ENCODE results near the gene CASP9. TPM values are rescaled to one million over a fixed set of nuclear protein-coding genes. Genes with fewer than 3 reads are reported as not detected.
"Not testable (repeated sequence)": the region's sequence is repeated elsewhere in the genome, so short reads cannot be mapped to it uniquely, and the experiment has no call there.

CASP9 gene
- total and polyA plus RNA-seq, 2 donors (not counting 1 experiment from before 2014, with no cell fraction given) = 5.6 to 6.4 TPM

GRCh38 chr1:15523104-15524020, 653 bp downstream of the CASP9 start:
- Histone ChIP-seq H4K20me1 (ENCODE audit: control insufficient read depth, extremely low read depth, insufficient read depth, low read length) (no peaks in the 10 kb centered on the region), H3K9me3 (ENCODE audit: control insufficient read depth, insufficient read depth, low read depth, low read length) (no peaks in the 10 kb centered on the region), H3K79me2 (ENCODE audit: control insufficient read depth, insufficient read depth, low read length) (peaks cover 11% of the 10 kb centered on the region), H3K36me3 (ENCODE audit: control insufficient read depth, insufficient read depth, low read length) (no peaks in the 10 kb centered on the region), H3K4me2 (ENCODE audit: extremely low read depth, insufficient read depth, low read length) (peak overlapping the region; percentile 81), H2AFZ (ENCODE audit: low read length) (peak overlapping the region; percentile 58), H3K27me3 (ENCODE audit: control insufficient read depth, insufficient read depth, low read length) (no peaks in the 10 kb centered on the region), H3K4me3 (replicated peaks in 1 of 4; ENCODE audit: control extremely low read depth in 1 of 4, insufficient read depth in 1 of 4, low read depth in 3 of 4, low read length in 4 of 4) (peak overlapping the region; percentile 65 to 86 (median 75)), H3K27ac (ENCODE audit: insufficient read depth, low read length) (peak overlapping the region; percentile 87), H3K9ac (ENCODE audit: insufficient read depth, low read length) (peak overlapping the region; percentile 79), H3K4me1 (ENCODE audit: control insufficient read depth, extremely low read depth, insufficient read depth, low read length) (peaks cover 17% of the 10 kb centered on the region)
- TF ChIP-seq EZH2 (IDR thresholded peaks at IDR 0.05; ENCODE audit: low read length, missing control alignments) = no peak
- no peak for TF ChIP-seq CTCF (conservative IDR thresholded peaks at IDR 0.05 in 1 of 2, IDR thresholded peaks at IDR 0.05 in 1 of 2; ENCODE audit: low read depth in 1 of 2, low read length in 2 of 2)
- DNase-seq (ENCODE audit: low read depth in 2 of 2) = peak in 1 of 2 donors; percentile 65

GRCh38 chr1:15522551-15522950, 1.5 kb downstream of the CASP9 start:
- H3K27ac ChIP-seq (ENCODE audit: insufficient read depth, low read length) = no peak overlapping the region
- TF ChIP-seq EZH2 (IDR thresholded peaks at IDR 0.05; ENCODE audit: low read length, missing control alignments) (no peak), CTCF (conservative IDR thresholded peaks at IDR 0.05 in 1 of 2, IDR thresholded peaks at IDR 0.05 in 1 of 2; ENCODE audit: low read depth in 1 of 2, low read length in 2 of 2) (no peak)
- no peak overlapping the region for H2AFZ ChIP-seq (ENCODE audit: low read length)
- H3K4me1 ChIP-seq (ENCODE audit: control insufficient read depth, extremely low read depth, insufficient read depth, low read length) = peaks cover 15% of the 10 kb centered on the region
- H3K9ac ChIP-seq (ENCODE audit: insufficient read depth, low read length) = no peak overlapping the region
- no peaks in the 10 kb centered on the region for H3K27me3 ChIP-seq (ENCODE audit: control insufficient read depth, insufficient read depth, low read length)
- no peak overlapping the region for H3K4me2 ChIP-seq (ENCODE audit: extremely low read depth, insufficient read depth, low read length)
- no peaks in the 10 kb centered on the region for H3K9me3 ChIP-seq (ENCODE audit: control insufficient read depth, insufficient read depth, low read depth, low read length)
- no peaks in the 10 kb centered on the region for H3K36me3 ChIP-seq (ENCODE audit: control insufficient read depth, insufficient read depth, low read length)
- H3K4me3 ChIP-seq (replicated peaks in 1 of 4; ENCODE audit: control extremely low read depth in 1 of 4, insufficient read depth in 1 of 4, low read depth in 3 of 4, low read length in 4 of 4) = no peak overlapping the region
- H3K79me2 ChIP-seq (ENCODE audit: control insufficient read depth, insufficient read depth, low read length) = peaks cover 6% of the 10 kb centered on the region
- H4K20me1 ChIP-seq (ENCODE audit: control insufficient read depth, extremely low read depth, insufficient read depth, low read length) = no peaks in the 10 kb centered on the region
- no peak for DNase-seq (ENCODE audit: low read depth in 2 of 2)

GRCh38 chr1:15521206-15521906, 2.7 kb downstream of the CASP9 start:
- H3K27me3 ChIP-seq (ENCODE audit: control insufficient read depth, insufficient read depth, low read length); DNase-seq (ENCODE audit: low read depth in 2 of 2); H3K4me3 ChIP-seq (replicated peaks in 1 of 4; ENCODE audit: control extremely low read depth in 1 of 4, insufficient read depth in 1 of 4, low read depth in 3 of 4, low read length in 4 of 4); H3K4me2 ChIP-seq (ENCODE audit: extremely low read depth, insufficient read depth, low read length); H3K9ac ChIP-seq (ENCODE audit: insufficient read depth, low read length); H3K36me3 ChIP-seq (ENCODE audit: control insufficient read depth, insufficient read depth, low read length); H3K79me2 ChIP-seq (ENCODE audit: control insufficient read depth, insufficient read depth, low read length); H2AFZ ChIP-seq (ENCODE audit: low read length); H3K9me3 ChIP-seq (ENCODE audit: control insufficient read depth, insufficient read depth, low read depth, low read length); H3K27ac ChIP-seq (ENCODE audit: insufficient read depth, low read length); H4K20me1 ChIP-seq (ENCODE audit: control insufficient read depth, extremely low read depth, insufficient read depth, low read length): not testable (repeated sequence)
- H3K4me1 ChIP-seq (ENCODE audit: control insufficient read depth, extremely low read depth, insufficient read depth, low read length) = peaks cover 13% of the 10 kb centered on the region
